Measurements from ENCODE around the gene UBE2S.
A peak's percentile ranks its signal among the peaks of the same experiment; 100 is the strongest.

Gene UBE2S

DNA sequence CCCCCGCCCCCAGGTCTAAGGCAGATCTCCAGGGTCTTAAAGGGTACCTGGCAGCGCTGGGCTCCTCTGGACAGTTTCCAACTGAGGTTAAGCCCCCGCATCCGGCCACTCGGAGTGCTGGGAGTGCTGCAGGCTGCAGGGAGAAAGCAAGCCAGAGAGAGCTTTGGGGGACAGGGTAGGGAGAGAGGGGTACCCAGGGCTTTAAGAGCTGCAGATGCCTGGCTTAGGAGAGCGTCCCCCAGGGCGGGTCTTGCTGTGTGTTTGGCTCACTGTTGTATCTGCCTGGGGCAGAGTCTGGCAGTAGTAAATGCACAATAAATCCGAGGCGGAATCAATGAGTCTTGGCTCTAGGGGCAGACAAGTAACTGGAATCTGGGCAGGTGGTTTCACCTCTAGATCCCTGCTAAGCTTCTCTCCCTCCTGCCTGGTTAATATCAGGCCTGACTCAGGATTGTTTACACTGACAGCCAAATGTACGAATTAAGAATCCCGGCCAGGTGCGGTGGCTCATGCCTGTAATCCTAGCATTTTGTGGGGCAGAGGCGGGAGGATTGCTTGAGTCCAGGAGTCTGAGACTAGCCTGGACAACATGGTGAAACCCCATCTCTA lies 52.3 kb downstream of the UBE2S start:
- H2BK5ac ChIP-seq (ENCODE audit: low read length): no peak overlapping the region
- no CpG with 5 or more reads among the region's 13 CpGs for WGBS (ENCODE audit: extremely low coverage, insufficient coverage, low lambda C conversion rate)
- H3K4me1 ChIP-seq (ENCODE audit: control insufficient read depth, low read depth, low read length): peaks cover 3% of the 10 kb centered on the region
- peaks cover 16% of the 10 kb centered on the region for H3K27me3 ChIP-seq (ENCODE audit: insufficient read depth, low read length, poor library complexity)
- no peak overlapping the region for H4K8ac ChIP-seq (ENCODE audit: low read depth, low read length)
- H3K79me1 ChIP-seq (ENCODE audit: low read length): no peaks in the 10 kb centered on the region
- no peak for DNase-seq
- H3K4ac ChIP-seq (ENCODE audit: low read depth, low read length): no peak overlapping the region
- H3K23ac ChIP-seq (ENCODE audit: low read length): no peak overlapping the region
- no peak overlapping the region for H2BK15ac ChIP-seq (replicated peaks; ENCODE audit: low read depth)
- H3K36me3 ChIP-seq (ENCODE audit: control insufficient read depth, insufficient read depth, low read length): no peaks in the 10 kb centered on the region
- H3K4me2 ChIP-seq (ENCODE audit: low read length): no peak overlapping the region
- H4K5ac ChIP-seq (ENCODE audit: low read length): no peak overlapping the region
- no peak overlapping the region for H3K27ac ChIP-seq (ENCODE audit: low read depth, low read length)
- H3K9ac ChIP-seq (ENCODE audit: low read length): no peak overlapping the region
- no peak overlapping the region for H2BK120ac ChIP-seq (ENCODE audit: low read depth, low read length)
- H3K18ac ChIP-seq (ENCODE audit: low read length): no peak overlapping the region
- no peak overlapping the region for H3K4me3 ChIP-seq (ENCODE audit: low read length)
- H3K79me2 ChIP-seq (ENCODE audit: control insufficient read depth, insufficient read depth, low read length): no peaks in the 10 kb centered on the region
- H2AK5ac ChIP-seq (ENCODE audit: low read length): no peak overlapping the region
- peak overlapping the region; percentile 7 for H3K56ac ChIP-seq (ENCODE audit: low read length)

DNA sequence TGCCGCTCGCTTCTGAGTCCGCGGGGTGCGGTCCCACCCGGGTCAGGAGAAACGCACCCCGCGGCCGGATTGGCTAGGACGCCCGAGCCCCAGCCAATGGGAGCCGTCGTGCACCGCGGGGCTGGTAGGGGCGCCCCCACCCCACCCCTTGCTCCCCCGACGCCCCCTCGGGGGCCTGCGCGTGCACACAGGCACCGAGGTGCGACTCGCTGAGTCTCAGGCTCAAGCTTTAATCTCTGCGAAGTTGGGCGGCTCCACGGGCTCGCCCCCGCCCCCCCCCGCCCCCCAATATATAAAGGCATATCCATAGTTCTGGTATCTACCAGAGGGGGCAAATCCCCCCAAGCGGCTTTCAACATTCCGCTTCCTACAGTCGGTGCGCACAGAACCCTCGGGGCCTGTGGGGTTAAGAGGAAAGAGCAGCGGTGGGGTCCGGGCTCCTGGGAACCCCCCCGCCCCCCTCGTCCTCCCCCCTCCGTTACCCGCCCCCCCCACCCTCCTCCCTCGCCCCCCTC lies 52.8 kb downstream of the UBE2S start, which contains the start of gene COX6B2:
COX6B2 (minus strand) TSS at position 22 of the 515 bp plus-strand sequence. CDS start 198 bp downstream, outside the sequence.
- Histone ChIP-seq H3K4me1 (ENCODE audit: control insufficient read depth, low read depth, low read length) (peaks cover 3% of the 10 kb centered on the region), H3K27ac (ENCODE audit: low read depth, low read length) (no peak within 1 kb of the TSS), H3K27me3 (ENCODE audit: insufficient read depth, low read length, poor library complexity) (peaks cover 16% of the 10 kb centered on the region), H3K79me1 (ENCODE audit: low read length) (no peaks in the 10 kb centered on the region), H3K4ac (ENCODE audit: low read depth, low read length) (no peak within 1 kb of the TSS), H2AK5ac (ENCODE audit: low read length) (no peak within 1 kb of the TSS), H2BK15ac (replicated peaks; ENCODE audit: low read depth) (no peak within 1 kb of the TSS), H2BK120ac (ENCODE audit: low read depth, low read length) (no peak within 1 kb of the TSS), H3K36me3 (ENCODE audit: control insufficient read depth, insufficient read depth, low read length) (no peaks in the 10 kb centered on the region), H3K79me2 (ENCODE audit: control insufficient read depth, insufficient read depth, low read length) (no peaks in the 10 kb centered on the region), H3K4me3 (ENCODE audit: low read length) (no peak within 1 kb of the TSS), H4K5ac (ENCODE audit: low read length) (no peak within 1 kb of the TSS), H3K18ac (ENCODE audit: low read length) (no peak within 1 kb of the TSS), H4K8ac (ENCODE audit: low read depth, low read length) (no peak within 1 kb of the TSS), H3K4me2 (ENCODE audit: low read length) (peak within 1 kb of the TSS; percentile 61), H2BK5ac (ENCODE audit: low read length) (no peak within 1 kb of the TSS), H3K9ac (ENCODE audit: low read length) (peak within 1 kb of the TSS; percentile 59), H3K23ac (ENCODE audit: low read length) (no peak within 1 kb of the TSS), H3K56ac (ENCODE audit: low read length) (peak within 1 kb of the TSS; percentile 75)
- no peak for DNase-seq
- no CpG with 5 or more reads among the region's 43 CpGs for WGBS (ENCODE audit: extremely low coverage, insufficient coverage, low lambda C conversion rate)

DNA sequence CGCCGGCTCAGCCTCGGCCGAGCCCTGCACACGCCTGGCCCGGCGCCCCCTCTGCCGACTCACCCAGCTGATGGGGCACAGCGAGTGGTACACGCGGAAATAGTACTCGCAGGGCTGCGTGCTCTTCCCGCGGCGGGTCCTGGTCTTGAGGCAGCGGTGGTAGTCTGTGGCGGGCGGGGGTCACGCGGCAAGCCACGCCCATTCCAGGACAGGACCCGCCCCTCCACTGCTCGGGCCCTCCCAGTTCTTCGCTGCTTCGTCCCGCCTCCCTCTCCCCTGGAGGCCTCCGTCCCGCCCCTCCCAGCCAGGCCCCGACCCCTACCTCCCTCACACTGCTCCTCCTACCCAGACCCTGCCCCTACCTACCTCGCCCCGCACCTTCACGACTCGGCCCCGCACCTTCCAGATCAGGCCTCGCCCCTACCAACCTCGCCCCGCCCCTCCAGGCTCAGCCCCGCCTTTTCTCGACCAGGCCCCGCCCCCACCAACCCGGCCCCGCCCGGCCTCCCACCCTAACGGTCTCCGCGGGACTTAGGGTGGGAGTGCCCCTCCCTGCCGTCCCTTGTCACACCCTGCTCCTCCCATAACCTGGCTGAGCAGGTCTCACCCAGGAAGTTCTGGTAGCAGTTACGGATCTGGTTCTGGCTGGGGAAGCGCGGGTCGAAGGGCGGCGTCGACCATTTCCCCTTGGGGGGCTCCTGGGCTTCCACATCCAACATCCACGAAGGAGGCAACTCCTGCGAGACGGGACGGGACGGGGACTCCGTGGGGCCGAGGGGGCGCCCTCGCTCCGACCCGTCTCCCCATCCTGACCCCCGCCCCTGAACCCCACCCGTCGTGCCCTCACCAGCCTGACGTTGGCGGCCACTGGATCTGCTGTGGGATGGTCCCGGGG lies 53.5 kb downstream of the UBE2S start:
- H3K23ac ChIP-seq (ENCODE audit: low read length): no peak overlapping the region
- no peak overlapping the region for H2AK5ac ChIP-seq (ENCODE audit: low read length)
- H3K9ac ChIP-seq (ENCODE audit: low read length): peak overlapping the region; percentile 59
- H2BK5ac ChIP-seq (ENCODE audit: low read length): no peak overlapping the region
- WGBS (ENCODE audit: extremely low coverage, insufficient coverage, low lambda C conversion rate): no CpG with 5 or more reads among the region's 72 CpGs
- no peak overlapping the region for H3K27ac ChIP-seq (ENCODE audit: low read depth, low read length)
- peak; percentile 75 for DNase-seq
- no peak overlapping the region for H3K18ac ChIP-seq (ENCODE audit: low read length)
- H3K79me2 ChIP-seq (ENCODE audit: control insufficient read depth, insufficient read depth, low read length): no peaks in the 10 kb centered on the region
- peaks cover 3% of the 10 kb centered on the region for H3K4me1 ChIP-seq (ENCODE audit: control insufficient read depth, low read depth, low read length)
- H3K27me3 ChIP-seq (ENCODE audit: insufficient read depth, low read length, poor library complexity): peaks cover 16% of the 10 kb centered on the region
- no peak overlapping the region for H3K4me3 ChIP-seq (ENCODE audit: low read length)
- H3K4me2 ChIP-seq (ENCODE audit: low read length): peak overlapping the region; percentile 61
- H4K8ac ChIP-seq (ENCODE audit: low read depth, low read length): no peak overlapping the region
- no peak overlapping the region for H2BK15ac ChIP-seq (replicated peaks; ENCODE audit: low read depth)
- H3K79me1 ChIP-seq (ENCODE audit: low read length): no peaks in the 10 kb centered on the region
- no peak overlapping the region for H4K5ac ChIP-seq (ENCODE audit: low read length)
- no peak overlapping the region for H3K4ac ChIP-seq (ENCODE audit: low read depth, low read length)
- no peak overlapping the region for H2BK120ac ChIP-seq (ENCODE audit: low read depth, low read length)
- H3K56ac ChIP-seq (ENCODE audit: low read length): peak overlapping the region; percentile 75
- H3K36me3 ChIP-seq (ENCODE audit: control insufficient read depth, insufficient read depth, low read length): no peaks in the 10 kb centered on the region

DNA sequence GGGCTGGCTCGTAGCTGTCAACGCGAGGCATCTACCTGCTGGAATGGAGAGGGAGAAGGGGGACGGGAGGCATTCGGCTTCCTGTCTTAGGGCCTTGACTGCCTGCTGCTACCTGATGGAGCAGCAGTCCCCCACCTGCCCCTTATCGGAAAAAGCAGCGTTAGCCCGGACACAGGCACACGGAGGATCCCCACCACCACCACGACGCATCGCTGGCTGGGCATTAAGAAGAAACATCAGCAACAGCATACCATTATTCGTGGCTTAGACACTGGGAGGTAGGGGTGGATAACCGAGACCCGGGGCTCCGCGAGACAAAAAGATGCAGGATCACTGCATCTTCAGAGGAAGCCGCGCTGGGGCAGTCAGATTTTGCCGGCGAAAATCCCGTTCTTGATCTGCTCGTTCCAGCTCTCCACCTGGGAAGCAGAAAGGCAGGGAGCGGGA lies 54.2 kb downstream of the UBE2S start:
- no peak overlapping the region for H3K18ac ChIP-seq (ENCODE audit: low read length)
- no peaks in the 10 kb centered on the region for H3K79me1 ChIP-seq (ENCODE audit: low read length)
- no peak for DNase-seq
- no peak overlapping the region for H3K23ac ChIP-seq (ENCODE audit: low read length)
- no peak overlapping the region for H3K27ac ChIP-seq (ENCODE audit: low read depth, low read length)
- peaks cover 8% of the 10 kb centered on the region for H3K4me1 ChIP-seq (ENCODE audit: control insufficient read depth, low read depth, low read length)
- no peak overlapping the region for H2AK5ac ChIP-seq (ENCODE audit: low read length)
- no peaks in the 10 kb centered on the region for H3K36me3 ChIP-seq (ENCODE audit: control insufficient read depth, insufficient read depth, low read length)
- no peak overlapping the region for H4K8ac ChIP-seq (ENCODE audit: low read depth, low read length)
- H3K9ac ChIP-seq (ENCODE audit: low read length): peak overlapping the region; percentile 59
- peak overlapping the region; percentile 61 for H3K4me2 ChIP-seq (ENCODE audit: low read length)
- no peak overlapping the region for H4K5ac ChIP-seq (ENCODE audit: low read length)
- H2BK5ac ChIP-seq (ENCODE audit: low read length): no peak overlapping the region
- no peak overlapping the region for H3K4me3 ChIP-seq (ENCODE audit: low read length)
- H2BK15ac ChIP-seq (replicated peaks; ENCODE audit: low read depth): no peak overlapping the region
- peaks cover 16% of the 10 kb centered on the region for H3K27me3 ChIP-seq (ENCODE audit: insufficient read depth, low read length, poor library complexity)
- no CpG with 5 or more reads among the region's 24 CpGs for WGBS (ENCODE audit: extremely low coverage, insufficient coverage, low lambda C conversion rate)
- peak overlapping the region; percentile 69 for H3K56ac ChIP-seq (ENCODE audit: low read length)
- no peaks in the 10 kb centered on the region for H3K79me2 ChIP-seq (ENCODE audit: control insufficient read depth, insufficient read depth, low read length)
- no peak overlapping the region for H2BK120ac ChIP-seq (ENCODE audit: low read depth, low read length)
- H3K4ac ChIP-seq (ENCODE audit: low read depth, low read length): no peak overlapping the region

DNA sequence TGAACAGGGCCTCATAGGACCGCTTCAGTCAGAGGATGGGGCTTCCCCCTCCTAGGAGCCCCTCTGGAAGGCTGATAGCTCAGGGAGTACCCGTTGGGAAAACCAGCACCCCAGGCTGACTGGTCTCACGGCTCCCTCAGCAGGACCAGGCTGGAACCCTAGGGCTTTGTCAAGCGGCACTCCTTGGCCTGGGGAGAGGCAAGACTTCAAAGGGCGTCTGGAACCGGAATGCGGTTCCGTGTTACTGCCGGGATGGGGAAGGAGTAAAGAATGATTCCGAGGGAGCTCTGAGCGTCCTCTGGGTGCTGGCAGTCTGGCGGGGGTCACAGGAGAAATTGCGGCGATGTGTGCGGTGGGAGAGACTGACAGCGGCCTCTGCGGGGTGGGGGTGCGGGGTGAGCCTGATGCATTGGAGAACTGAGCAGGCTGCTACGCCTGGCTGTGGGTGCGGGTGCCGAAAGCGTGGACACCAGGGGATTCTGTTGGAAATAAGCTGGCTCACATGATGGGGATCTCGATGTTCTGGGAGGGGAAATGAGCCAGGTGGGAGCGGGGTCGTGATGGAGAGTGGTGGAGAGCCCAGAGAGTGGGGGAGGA lies 54.9 kb downstream of the UBE2S start:
- Histone ChIP-seq H3K9ac (ENCODE audit: low read length) (no peak overlapping the region), H3K56ac (ENCODE audit: low read length) (no peak overlapping the region), H3K27ac (ENCODE audit: low read depth, low read length) (no peak overlapping the region), H3K4me1 (ENCODE audit: control insufficient read depth, low read depth, low read length) (peaks cover 12% of the 10 kb centered on the region), H4K5ac (ENCODE audit: low read length) (no peak overlapping the region), H2BK120ac (ENCODE audit: low read depth, low read length) (no peak overlapping the region), H3K27me3 (ENCODE audit: insufficient read depth, low read length, poor library complexity) (peaks cover 16% of the 10 kb centered on the region), H3K4ac (ENCODE audit: low read depth, low read length) (no peak overlapping the region), H3K36me3 (ENCODE audit: control insufficient read depth, insufficient read depth, low read length) (no peaks in the 10 kb centered on the region), H2BK5ac (ENCODE audit: low read length) (no peak overlapping the region), H2AK5ac (ENCODE audit: low read length) (no peak overlapping the region), H3K18ac (ENCODE audit: low read length) (no peak overlapping the region), H4K8ac (ENCODE audit: low read depth, low read length) (no peak overlapping the region), H3K23ac (ENCODE audit: low read length) (peak overlapping the region; percentile 80), H3K79me1 (ENCODE audit: low read length) (no peaks in the 10 kb centered on the region), H3K79me2 (ENCODE audit: control insufficient read depth, insufficient read depth, low read length) (no peaks in the 10 kb centered on the region), H2BK15ac (replicated peaks; ENCODE audit: low read depth) (no peak overlapping the region), H3K4me3 (ENCODE audit: low read length) (no peak overlapping the region), H3K4me2 (ENCODE audit: low read length) (no peak overlapping the region)
- no peak for DNase-seq
- no CpG with 5 or more reads among the region's 25 CpGs for WGBS (ENCODE audit: extremely low coverage, insufficient coverage, low lambda C conversion rate)
